NCI-H1436 treated with DMSO at 0.1 percent for 48 hours (cell line): ENCODE measurements around the gene AGPAT3.

ENCODE experiments used
- DNase-seq: peaks from one replicate; lab custom pipeline; 2025; lab: John Stamatoyannopoulos, UW

Gene AGPAT3

DNA sequence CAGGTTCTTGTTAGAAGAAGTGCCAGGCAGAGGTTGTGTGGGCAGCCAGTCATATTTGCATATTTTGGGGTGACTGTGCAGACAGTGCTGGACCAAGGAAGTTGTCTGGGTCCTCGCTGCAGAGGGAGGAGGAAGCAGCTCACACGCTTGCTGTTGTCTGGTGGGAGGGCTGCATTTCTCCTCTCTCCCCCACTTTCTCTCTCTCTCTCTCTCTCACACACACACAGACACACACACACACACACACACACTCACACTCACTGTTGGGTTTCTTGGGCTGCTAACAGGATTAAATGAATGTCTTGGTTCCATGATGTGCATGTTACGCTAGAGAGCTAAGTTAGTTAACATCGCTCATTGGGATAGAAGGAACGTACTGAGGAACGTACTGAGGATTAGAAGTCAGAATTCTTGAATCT lies 72.9 kb downstream of the AGPAT3 start:
- DNase-seq = no peak

DNA sequence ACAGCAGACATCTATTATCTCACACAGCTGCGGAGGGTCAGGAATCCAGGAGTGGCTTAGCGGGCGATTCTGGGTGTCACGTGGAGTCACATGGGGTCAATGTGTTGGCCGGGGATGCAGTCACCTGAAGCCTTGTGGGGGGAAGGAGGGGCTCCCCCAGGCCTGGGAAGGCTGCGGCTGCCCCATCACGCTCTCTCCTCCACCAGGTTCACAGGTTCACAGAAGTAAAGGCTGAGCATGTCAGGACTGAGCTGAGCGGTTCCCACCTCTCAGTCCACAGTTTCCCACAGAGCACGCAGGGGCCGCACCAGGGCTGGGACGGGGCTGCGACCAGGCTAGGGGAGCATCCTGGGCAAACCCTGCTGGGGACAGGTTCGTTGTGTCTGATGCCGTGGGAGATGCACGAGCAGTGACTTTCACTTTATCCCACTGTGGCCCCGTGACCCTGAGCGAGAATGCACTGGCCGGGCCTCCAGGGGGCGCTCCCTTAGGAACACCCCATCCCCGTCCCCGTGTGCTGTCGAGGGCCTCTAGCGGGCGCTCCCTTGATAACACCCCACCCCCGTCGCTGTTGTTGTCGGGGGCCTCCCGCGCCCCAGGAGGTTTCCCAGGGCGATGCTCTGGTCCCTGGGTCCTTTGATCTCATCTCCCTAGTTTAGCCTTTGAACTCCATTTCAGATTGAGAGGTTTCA lies 73.9 kb downstream of the AGPAT3 start:
- DNase-seq = no peak

DNA sequence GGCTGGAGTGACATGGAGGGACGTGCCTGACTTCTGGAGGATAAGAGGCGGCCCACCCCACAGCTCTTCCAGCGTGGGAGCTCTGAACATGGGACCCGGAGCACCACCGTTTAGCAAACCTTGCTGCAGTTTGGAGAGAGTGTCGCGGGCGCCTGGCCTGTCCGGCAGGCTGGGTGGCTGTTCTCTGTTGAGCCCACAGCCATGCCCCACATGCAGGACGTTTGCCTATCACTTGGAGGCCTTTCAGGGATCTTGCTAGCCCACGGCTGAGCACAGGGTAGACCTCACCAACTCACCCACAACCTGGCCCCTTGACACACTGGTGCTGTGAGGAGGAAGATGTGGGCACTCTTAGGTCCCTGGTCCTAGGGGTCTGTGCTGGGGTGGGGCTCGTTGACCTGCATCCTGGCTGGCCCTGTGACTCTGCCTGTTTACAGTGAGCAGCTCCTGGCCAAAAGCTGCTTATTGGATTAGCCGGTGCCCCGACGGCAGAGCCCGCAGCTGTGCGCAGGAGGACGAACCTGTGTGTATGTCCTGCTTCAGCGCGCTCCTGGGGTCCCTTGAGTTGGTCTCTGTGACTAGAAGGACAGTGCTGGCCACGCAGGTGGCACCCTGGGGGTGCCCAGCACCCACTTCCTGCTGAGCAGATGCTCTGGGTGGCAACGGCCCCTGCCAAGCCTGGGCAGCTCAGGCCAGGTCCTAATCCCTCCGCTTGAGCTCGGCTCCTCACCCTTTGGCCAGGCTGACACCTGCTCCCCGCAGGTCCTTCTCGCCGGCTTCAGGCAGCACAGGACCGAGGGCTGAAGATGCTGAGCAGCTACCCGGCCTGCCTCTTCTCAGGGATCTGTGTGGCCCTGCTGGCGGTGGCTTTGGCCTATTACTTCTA lies 74.7 kb downstream of the AGPAT3 start:
- DNase-seq = no peak

DNA sequence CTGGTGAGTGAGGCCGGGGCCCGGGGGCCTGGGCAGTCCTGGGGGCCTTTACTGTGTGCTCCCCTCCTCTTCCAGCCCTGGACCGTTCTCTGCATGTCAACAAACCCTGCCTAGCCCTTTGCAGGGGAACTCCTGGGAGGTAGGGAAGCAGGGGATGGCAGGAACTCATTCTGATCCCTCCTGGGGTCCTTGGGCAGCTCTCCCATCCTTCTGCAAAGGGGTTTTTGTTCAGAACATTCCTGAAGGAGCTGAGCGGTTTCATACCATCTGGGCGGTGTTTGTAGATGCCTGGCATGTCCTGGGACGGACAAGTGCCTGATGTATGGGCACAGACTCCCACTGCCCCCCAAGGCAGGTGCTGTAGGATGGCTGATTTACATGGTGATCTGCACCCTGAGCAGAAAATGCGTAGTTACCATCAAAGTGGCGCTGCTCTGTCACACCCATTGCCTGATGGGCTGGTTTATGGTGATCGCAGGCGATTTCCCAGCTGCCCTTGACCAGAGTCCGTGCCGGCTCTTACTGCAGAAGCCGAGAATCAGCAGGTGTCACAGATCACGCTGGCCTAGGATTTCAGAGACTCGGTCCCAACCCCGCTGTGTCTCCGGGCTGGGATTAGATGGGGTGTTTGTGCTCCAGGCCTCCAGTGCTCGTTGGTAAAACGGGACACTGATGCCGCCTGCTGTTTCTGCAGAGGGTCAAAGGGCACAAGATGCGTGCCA lies 75.5 kb downstream of the AGPAT3 start:
- no peak for DNase-seq

DNA sequence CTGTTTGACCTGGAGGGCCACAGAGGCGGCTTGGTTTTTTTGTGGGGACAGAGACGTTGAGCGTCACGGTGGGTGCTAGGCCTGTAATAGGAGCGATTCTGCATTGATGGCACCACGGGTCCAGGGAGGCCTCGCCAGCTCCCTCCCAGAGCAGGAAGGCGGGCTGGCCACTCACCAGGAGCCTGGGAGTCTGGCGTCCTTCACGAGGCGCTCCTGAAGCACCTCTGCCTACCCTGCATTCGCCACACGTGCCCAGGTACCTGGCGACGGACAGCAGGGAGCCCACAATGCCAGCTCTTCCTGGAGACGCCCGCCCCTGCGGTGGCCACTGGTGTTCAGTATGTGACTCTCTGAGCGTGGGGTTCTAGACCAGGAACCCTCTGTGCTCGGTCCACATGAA lies 77.2 kb downstream of the AGPAT3 start:
- no peak for DNase-seq

DNA sequence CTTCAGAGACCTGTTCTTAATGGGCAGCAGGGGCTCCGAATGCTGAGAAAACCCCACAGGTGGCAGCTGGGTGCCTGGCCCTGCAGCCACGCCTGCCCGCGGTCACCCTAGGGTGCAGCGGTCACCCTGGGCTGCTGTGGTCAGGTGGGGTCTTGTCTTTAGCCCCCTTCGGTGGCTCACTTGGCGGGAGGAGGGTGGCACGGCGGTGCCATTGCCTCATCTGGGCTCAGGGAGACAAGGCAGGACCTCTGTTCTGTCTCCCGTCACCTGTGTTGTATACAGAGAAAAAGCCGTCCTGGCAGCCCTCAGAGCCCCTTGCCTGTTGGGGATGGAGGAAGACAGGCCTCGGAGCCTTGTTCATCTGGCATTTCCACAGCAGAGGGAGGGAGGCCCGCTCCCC lies 77.6 kb downstream of the AGPAT3 start:
- no peak for DNase-seq

DNA sequence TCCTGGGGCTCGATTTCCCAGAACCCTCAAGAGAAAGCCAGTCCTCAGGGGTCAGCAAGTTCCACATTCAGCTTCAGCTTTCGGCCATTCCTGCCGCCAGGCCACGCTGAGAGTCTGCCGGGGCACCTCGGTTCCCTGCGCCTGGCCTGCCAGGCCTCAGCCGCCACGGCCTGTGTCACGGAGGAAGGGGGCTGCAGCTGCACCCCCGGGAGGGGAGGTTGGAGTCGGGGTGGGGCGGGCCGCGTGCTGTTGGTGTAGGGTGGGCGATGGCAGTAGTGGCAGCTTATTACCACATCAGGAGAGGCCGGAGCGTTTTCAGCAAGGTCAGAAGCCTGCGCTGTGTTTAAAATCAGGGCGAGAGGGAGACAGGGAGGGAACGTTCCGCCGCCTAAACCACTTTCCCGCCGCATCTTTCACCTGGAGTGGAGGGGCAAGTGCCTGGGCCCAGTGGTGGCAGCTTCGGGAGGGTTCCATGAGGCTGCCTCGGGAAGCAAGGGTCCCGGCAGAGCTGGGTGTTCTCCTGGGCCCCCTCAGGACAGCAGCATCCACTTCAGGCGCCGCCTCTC lies 78.6 kb downstream of the AGPAT3 start:
- DNase-seq = no peak

DNA sequence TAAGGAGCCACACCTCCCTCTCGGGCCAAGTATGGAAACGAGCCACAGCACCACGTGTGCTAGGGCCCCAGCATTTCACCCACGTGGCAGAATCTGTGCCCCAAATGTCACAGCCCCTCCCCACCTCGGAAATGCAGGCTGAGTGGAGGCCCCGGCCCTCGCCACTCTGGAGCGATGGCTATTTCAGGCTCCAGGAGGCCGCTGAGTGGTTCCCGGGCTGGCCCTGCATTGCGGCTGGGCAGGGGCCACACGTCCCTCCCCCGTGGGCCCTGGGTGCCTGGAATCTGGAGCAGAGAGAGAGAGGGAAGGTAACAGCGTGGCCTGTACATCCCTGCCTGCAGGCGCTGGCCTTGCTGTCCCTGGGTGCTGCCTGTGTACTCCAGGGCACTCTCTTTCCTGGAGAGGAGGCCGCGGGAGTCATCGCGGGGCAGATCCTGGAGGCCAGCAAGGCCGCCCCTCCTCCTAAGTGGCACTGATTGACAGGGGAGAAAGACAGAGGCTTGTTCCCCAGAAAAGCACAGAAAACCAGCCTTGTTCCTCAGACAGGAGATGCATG lies 79.1 kb downstream of the AGPAT3 start:
- DNase-seq = no peak

DNA sequence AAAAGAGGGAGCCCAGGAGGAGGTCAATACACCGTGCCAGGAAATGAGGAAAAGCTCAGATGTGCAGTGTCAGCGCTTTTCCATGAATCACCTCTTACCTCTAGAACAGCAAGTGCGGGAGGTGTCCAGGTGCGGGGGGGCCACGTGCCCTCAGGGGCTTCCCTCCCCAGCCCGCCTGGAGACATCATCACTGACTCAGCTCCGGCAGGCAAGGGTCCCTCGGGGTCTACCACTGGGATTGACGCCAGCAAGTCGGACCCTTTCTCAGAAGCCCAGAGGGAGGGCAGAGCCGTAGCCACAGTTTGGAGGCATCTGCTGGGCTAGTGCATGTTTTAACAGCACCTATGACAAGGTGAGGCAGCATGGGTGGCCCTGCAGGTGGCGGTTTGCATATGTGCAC lies 79.7 kb downstream of the AGPAT3 start:
- no peak for DNase-seq

DNA sequence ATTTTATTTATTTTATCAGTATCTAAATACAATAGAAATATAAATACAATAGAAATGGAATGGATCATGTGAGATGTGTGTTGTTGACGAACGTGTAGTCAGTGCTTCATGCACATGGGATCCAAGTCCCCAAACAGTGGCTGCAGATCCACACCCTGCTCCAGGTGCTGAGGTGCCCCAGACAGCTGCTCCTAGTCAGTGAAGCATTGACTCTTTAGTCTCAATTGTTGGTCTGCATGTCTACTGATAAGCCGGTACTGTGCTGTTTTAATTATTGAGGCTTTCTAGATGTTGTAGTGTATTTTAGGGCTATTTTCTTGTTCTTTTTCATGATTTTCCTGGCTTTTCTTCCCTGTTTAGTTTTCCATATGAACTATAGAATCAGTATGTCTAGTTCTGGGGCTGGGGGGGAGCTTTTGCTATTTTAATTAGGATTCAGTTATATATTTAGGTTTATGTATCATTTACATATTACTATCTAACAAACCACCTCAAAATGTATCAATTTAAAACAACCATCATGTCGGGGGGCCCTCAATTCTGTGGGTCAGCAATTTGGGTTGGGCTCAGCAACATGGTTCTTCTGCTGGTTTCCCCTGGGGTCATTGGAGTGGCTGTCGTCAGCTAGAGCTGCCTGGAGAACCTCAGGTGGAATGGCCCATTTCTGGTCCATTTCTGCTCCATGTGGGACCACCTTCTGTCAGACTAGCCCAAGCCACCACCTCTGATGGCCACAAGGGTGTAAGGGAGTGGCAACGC lies 83.9 kb downstream of the AGPAT3 start:
- no peak for DNase-seq

DNA sequence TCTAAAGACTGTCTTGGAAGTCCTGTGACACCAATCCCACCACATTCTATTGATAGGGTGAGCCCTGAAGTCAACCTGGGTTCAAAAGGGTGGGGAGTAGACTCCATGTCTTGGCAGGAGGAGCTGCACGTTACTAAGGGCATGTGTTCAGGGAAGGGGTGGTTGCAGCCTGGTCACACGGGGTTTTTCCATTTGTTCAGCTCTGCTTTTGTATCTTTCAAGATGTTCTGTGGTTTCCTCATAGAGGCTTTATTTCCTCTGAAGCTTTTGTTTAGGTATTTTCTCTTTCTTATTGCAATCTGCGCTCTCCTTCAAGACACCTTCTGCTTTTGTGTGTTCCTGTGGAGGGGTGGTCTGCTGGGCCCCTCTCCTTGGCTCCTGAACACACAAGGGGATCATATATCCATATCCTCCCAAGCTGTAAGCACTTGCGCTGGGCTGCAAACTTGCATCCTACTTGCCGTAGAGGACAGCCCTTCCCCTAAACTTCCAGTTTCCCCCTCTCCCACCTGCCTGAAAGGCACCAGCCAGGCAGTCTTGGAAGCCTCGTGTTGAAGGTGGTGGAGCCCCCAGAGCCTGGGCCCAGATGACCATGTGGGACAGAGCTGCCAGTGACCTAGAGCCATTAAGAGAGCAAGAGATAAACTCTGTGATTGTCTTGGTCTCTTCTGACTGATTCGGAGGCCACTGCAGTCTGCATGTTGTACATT lies 84.6 kb downstream of the AGPAT3 start:
- DNase-seq = no peak

DNA sequence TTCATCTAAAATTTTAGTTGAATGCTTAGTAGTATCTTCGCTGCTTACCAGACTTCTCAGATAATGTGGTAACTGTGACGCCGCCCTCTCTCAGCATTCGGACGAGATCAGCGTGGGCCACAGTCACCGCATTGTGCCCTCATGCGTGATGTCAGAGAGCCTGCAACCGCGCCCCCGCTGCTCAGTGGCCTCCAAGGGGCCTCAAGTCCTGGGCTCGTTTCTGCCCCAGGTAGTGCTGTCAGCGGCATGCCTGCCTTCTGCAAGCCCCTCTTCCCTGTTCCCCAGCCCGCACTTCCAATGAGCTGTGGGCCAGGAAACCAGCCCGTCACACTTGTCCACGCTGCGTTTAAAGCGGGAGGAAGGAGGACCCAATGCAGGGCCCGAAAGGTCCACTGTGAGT lies 85.5 kb downstream of the AGPAT3 start:
- no peak for DNase-seq

DNA sequence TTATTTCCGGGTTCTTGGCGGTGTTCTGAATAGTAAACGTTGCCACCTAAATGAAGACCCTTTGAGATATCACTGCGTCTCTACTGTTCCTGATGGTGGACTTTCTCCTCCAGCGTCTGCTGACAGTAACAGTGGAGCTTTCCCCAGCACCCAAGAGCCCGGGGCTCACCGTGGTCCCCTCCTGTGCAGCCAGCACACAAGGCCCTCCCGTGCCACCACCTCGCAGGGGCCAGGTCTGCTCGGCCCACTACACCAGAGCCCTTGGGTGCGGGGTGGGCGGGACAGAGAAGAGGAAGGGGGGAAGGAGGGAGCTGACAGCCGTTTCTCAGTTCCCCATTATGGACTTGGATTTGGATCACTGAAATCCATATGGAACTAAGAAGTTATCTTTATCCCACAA lies 85.9 kb downstream of the AGPAT3 start:
- DNase-seq = no peak

DNA sequence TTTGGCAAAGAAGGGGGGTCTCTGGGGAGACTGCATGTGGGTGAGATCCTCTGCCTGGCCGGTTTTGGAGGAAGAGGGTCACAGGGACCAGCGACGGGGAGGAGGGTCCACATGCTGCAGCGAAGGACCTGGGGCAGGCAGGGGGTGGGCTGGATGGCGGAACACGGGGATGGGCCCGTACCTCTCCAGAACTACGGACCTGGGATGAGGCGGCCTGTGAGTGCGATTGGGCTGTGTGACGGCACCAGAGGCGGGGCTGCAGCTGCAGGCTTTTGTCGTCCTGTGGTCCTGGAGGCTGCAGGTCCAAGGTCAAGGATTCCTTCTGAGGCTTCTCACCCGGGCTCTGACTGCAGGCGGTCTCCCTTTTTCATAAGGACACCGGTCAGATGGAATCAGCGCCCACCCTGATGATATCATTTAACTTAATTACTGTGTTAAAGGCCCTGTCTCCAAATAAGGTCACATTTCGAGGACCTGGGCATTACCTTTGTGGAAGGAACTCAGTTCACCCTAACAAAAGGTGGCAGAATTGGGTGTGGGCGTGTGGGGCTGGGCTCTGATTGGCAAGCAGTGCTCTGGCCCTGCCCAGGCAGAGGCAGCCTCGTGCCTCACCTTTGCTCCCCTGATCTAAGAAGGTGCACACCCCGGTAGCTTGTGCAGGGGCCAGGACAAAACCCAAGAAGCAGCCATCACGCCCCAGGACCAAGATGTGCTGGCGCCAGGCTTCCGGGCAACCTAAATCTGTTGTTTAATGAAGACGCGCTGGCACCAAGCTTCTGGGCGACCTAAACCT lies 87.1 kb downstream of the AGPAT3 start:
- no peak for DNase-seq

DNA sequence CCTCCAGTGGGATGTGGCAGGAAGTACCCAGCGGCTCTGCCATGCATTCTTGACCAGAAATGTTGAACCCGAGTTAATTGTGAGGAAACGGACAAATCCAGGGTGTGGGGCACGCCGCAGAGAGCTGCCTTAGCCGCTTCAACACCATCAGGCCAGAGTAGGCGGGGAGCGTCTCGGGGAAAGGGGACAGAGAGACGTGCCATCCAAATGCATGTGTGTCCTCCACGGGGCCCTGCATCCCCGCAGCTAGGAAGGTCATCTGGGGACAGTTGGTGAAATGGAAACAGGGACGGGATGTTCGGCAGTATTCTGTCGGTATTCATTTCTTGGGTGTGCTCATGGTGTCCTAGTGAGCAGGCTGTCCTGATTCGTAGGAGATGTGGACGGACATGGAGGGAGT lies 88.0 kb downstream of the AGPAT3 start:
- DNase-seq = no peak

DNA sequence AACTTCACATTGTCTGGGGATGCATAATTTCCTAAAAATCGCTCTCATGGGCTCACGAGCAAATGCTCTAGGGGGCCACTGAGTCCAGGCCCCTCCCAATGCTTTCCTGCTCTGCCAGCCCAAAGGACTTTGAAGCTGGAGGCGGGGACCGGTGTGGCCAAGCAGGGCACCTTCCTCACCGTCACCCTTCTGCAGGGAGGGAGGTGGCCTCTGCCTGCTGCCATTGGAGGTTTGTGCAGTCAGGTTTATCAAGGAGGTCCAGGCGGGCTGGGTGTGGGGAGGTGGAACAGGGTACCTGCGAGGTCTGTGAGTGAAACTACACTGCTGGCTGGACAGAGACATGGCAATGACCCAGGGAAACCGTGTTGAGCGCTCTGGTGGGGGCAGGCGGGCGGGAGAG lies 89.0 kb downstream of the AGPAT3 start:
- no peak for DNase-seq

DNA sequence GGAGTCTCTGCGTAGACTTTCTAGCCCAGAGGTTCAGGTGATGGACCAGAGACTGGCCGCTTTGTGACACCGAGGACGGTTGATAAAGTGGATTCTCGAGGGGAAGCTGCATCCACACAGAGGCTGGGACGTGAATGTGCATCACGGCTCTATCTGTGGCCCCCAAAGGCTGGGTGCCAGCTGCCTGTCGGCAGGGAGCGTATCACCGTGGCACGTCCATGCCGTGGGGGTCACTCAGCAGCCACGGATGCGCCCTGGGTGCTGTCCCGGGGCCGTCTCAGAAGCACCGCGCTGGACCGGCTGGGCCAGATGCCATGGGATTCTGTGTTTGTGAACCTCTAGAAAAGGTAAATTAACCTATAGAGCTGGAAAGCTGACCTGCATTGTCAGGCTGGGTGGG lies 89.9 kb downstream of the AGPAT3 start:
- DNase-seq = no peak

DNA sequence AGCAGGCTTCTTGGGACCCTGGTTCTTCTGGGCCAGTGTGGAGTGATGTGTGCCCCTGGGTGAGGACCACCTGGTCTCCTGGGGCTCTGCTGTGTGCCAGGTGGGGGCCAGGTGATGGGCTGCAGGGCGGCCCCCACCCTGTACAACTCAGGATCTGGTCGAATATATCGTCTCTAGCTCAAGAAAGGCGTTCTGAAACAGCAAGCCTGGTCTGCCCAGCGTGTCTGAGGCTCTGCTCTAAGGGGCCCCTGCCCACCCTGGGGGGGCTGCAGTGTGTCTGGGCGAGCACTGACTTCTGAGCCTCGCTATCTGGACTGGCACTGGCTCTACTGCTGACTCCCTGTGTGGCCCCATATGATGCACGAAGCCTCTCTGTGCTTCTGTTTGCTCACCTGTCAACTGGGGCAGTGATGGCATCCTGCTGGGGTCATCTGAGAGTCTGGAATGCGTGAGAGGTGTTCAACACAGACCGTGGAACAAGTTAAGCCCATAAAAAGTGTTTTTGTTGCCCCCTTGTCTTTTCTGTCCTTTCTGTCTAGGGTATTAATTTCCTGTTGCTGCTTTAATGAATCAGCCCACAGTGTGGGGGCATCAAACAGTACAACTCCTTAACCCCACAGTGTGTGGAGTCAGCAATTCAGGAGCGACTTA lies 91.1 kb downstream of the AGPAT3 start:
- DNase-seq = no peak

DNA sequence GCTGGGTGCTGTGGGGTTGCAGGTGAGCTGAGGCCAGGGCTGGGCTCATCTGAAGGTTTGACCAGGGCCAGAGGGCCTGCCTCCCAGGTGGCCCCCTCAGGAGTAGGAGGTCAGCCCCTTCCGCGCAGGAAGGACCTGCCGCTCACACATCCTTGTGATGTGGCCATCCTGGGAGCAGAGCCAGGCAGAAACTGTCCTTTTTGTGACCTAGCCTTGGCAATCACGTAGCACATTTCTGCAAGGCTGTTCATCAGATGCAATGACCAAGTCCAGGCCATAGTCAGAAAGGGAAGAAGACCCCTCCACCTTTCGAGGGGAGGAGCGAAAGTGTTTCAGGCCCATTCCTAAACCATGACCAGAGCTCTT lies 91.6 kb downstream of the AGPAT3 start:
- DNase-seq = no peak
